Measurements from ENCODE around the gene NAT14.

GRCh38 chr19:55482967-55483705, 1.9 kb upstream of the NAT14 start:
- no peak for TF ChIP-seq CTCF (IDR thresholded peaks at IDR 0.05)
- TF ChIP-seq ZFX (IDR thresholded peaks at IDR 0.05; ENCODE audit: borderline replicate concordance), result no peak

Data from 22Rv1 (cell line).